ENCODE results near the gene PEX26. TPM values are rescaled to one million over a fixed set of nuclear protein-coding genes. Genes with fewer than 3 reads are reported as not detected.
"Not testable (repeated sequence)": the region's sequence is repeated elsewhere in the genome, so short reads cannot be mapped to it uniquely, and the experiment has no call there.

PEX26 gene
- total and polyA plus RNA-seq, 9 of the 15 experiments (the other 6 are each of a cell fraction or from before 2014, with no cell fraction given): 0.35 to 39.6 (median 17.4) TPM

DNA sequence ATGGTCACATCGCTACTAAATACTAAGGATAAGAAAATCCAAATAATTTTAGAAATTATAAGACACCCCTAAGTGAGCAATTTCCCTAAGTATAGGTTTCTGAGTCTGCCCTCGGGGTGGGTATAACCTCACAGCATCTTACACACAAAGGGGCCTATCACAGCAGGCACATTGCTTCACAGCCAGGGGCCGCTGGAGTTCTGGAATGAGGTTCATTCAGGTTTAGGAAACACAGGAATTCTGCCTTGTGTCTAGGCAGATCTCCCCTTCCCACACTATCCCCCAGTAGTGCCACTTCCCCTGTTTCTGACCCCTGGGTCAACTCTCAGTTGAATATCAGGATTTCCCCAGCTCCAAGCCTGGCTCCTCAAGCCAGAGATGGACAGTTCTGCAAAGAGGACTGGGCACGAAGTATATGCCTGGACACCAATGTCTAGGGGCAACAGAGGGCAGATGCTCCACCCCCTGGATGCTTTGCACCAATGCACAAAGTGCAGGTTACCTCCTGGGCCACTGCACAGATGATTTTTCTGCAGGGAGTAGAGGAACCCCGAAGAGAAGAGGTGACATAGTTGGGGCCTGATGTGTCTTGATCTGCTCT, 44.3 kb downstream of the PEX26 start:
- intact Hi-C loops (cut with micrococcal nuclease): no loop called here
- Histone ChIP-seq H3K9me3 (replicated peaks; ENCODE audit: control insufficient read depth, insufficient read depth, low read depth, low read length) (no peaks in the 10 kb centered on the region), H3K36me3 (ENCODE audit: control insufficient read depth, insufficient read depth, low read length) (no peaks in the 10 kb centered on the region), H3K27me3 (ENCODE audit: control insufficient read depth in 2 of 2, insufficient read depth in 2 of 2, low read length in 2 of 2) (peaks cover 9 to 18% of the 10 kb centered on the region in 2 experiments; a peak in 2 of 5 replicates), H2AFZ (ENCODE audit: low read depth, low read length) (no peak overlapping the region), H3K4me2 (ENCODE audit: insufficient read depth, low read length) (no peak overlapping the region), H3K4me1 (replicated peaks in 1 of 2; ENCODE audit: control insufficient read depth in 2 of 2, insufficient read depth in 2 of 2, low read length in 2 of 2) (no peaks in the 10 kb centered on the region), H3K79me2 (ENCODE audit: control insufficient read depth, insufficient read depth, low read length) (no peaks in the 10 kb centered on the region), H3K4me3 (no peak overlapping the region), H3K27ac (ENCODE audit: extremely low read depth, low read depth, low read length) (no peak overlapping the region), H3K9ac (ENCODE audit: insufficient read depth in 1 of 2, low read depth in 2 of 2, low read length in 2 of 2) (no peak overlapping the region), H4K20me1 (replicated peaks; ENCODE audit: control insufficient read depth, insufficient read depth, low read length) (no peaks in the 10 kb centered on the region), H3K9me1 (ENCODE audit: control insufficient read depth, insufficient read depth, low read length) (no peaks in the 10 kb centered on the region)
- FAIRE-seq (peak; percentile 23), DNase-seq (ENCODE audit: extremely low read depth in 1 of 4, low spot score in 3 of 4) (no peak), ATAC-seq (no peak)
- in situ Hi-C loops (cut with MboI): no loop called here
- POLR2A ChIA-PET: no interaction called here
- no TSS peak for BruUV-seq (replicated peaks)
- CTCF ChIA-PET (ENCODE audit: low intra/inter-chr PET ratio): no interaction called here
- 39% methylated on average over 5 of the region's 5 CpGs for WGBS (ENCODE audit: insufficient coverage, low coverage, missing lambda C conversion rate)
- TF ChIP-seq, protein P1, sequence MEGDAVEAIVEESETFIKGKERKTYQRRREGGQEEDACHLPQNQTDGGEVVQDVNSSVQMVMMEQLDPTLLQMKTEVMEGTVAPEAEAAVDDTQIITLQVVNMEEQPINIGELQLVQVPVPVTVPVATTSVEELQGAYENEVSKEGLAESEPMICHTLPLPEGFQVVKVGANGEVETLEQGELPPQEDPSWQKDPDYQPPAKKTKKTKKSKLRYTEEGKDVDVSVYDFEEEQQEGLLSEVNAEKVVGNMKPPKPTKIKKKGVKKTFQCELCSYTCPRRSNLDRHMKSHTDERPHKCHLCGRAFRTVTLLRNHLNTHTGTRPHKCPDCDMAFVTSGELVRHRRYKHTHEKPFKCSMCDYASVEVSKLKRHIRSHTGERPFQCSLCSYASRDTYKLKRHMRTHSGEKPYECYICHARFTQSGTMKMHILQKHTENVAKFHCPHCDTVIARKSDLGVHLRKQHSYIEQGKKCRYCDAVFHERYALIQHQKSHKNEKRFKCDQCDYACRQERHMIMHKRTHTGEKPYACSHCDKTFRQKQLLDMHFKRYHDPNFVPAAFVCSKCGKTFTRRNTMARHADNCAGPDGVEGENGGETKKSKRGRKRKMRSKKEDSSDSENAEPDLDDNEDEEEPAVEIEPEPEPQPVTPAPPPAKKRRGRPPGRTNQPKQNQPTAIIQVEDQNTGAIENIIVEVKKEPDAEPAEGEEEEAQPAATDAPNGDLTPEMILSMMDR (IDR thresholded peaks at IDR 0.05 in 2 of 3, conservative IDR thresholded peaks at IDR 0.05 in 1 of 3; ENCODE audit: insufficient read depth in 2 of 3, low read depth in 1 of 3, low read length in 3 of 3): peak in 2 of 3 experiments; percentile 32 to 40; a peak in 2 of 6 replicates
- TF ChIP-seq U2AF2 (optimal IDR thresholded peaks at IDR 0.05; ENCODE audit: low read depth, low read length): no peak

DNA sequence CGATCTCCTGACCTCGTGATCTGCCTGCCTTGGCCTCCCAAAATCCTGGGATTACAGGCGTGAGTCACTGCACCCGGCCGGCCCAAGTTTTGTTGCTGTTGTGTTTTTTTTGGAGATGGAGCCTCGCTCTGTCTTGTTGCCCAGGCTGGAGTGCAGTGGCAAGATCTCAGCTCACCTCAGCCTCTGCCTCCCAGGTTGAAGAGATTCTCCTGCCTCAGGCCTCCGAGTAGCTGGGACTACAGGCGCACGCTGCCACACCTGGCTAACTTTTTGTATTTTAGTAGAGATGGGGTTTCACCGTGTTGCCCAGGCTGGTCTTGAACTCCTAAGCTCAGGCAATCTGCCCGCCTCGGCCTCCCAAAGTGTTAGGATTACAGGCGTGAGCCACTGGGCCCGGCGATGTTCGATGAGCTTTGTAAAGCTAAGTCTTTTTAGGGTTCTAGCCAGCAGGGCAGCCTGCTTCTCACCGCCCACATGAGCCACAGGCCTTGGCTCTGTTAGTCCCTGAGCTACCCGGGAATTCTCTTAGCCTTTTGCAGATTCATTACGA, 45.8 kb downstream of the PEX26 start:
- in situ Hi-C loops (cut with MboI); ATAC-seq; H3K9me3 ChIP-seq (replicated peaks; ENCODE audit: control insufficient read depth, insufficient read depth, low read depth, low read length); H4K20me1 ChIP-seq (replicated peaks; ENCODE audit: control insufficient read depth, insufficient read depth, low read length); POLR2A ChIA-PET; H3K27ac ChIP-seq (ENCODE audit: extremely low read depth, low read depth, low read length); FAIRE-seq; H3K4me3 ChIP-seq; H3K36me3 ChIP-seq (ENCODE audit: control insufficient read depth, insufficient read depth, low read length); H3K9ac ChIP-seq (ENCODE audit: insufficient read depth in 1 of 2, low read depth in 2 of 2, low read length in 2 of 2); H3K79me2 ChIP-seq (ENCODE audit: control insufficient read depth, insufficient read depth, low read length); CTCF ChIA-PET (ENCODE audit: low intra/inter-chr PET ratio); intact Hi-C loops (cut with micrococcal nuclease); BruUV-seq (replicated peaks); DNase-seq (ENCODE audit: extremely low read depth in 1 of 4, low spot score in 3 of 4); H3K4me1 ChIP-seq (replicated peaks in 1 of 2; ENCODE audit: control insufficient read depth in 2 of 2, insufficient read depth in 2 of 2, low read length in 2 of 2); H3K4me2 ChIP-seq (ENCODE audit: insufficient read depth, low read length); H2AFZ ChIP-seq (ENCODE audit: low read depth, low read length); H3K27me3 ChIP-seq (ENCODE audit: control insufficient read depth in 2 of 2, insufficient read depth in 2 of 2, low read length in 2 of 2); H3K9me1 ChIP-seq (ENCODE audit: control insufficient read depth, insufficient read depth, low read length): not testable (repeated sequence)
- WGBS (ENCODE audit: insufficient coverage, low coverage, missing lambda C conversion rate): 43% methylated on average over 19 of the region's 19 CpGs
